Esophagus squamous epithelium (tissue), 5 donors: ENCODE measurements around the gene CSTPP1. TPM values are rescaled to one million over a fixed set of nuclear protein-coding genes. Genes with fewer than 3 reads are reported as not detected.
"Not testable (repeated sequence)": the region's sequence is repeated elsewhere in the genome, so short reads cannot be mapped to it uniquely, and the experiment has no call there.

ENCODE experiments used
- DNase-seq: peaks from one replicate; lab custom pipeline; 2025; lab: John Stamatoyannopoulos, UW
- H3K27ac ChIP-seq, 4 donors: fragments of 200-600 bp; sonication (generic); one replicate each; pipeline ENCODE4 v1.5.1; 2016 to 2019; ENCODE audit warnings: mild to moderate bottlenecking in 1 of 4
- H3K27me3 ChIP-seq, 4 donors: fragments of 200-600 bp; sonication (generic); 1 replicate in 3 of 4; 2 replicates in 1 of 4; pipeline versions ENCODE4 v1.5.1 to v1.6.0; 2017 to 2021; ENCODE audit warnings: antibody characterized with exemption in 1 of 4
- H3K36me3 ChIP-seq, 3 donors: fragments of 200-600 bp; sonication (generic); one replicate each; pipeline ENCODE4 v1.5.1; 2016 to 2019
- H3K4me1 ChIP-seq, 3 donors: fragments of 200-600 bp; sonication (generic); one replicate each; pipeline ENCODE4 v1.5.1; 2017 to 2019
- H3K4me3 ChIP-seq, 4 donors: fragments of 200-600 bp; sonication (generic); 1 replicate in 3 of 4; 2 replicates in 1 of 4; pipeline ENCODE4 v1.5.1; 2016 to 2019; ENCODE audit warnings: mild to moderate bottlenecking in 2 of 4, moderate library complexity in 1 of 4
- H3K9me3 ChIP-seq, 3 donors: fragments of 200-600 bp; sonication (generic); one replicate each; pipeline ENCODE4 v1.5.1; 2016 to 2019
- POLR2A ChIP-seq, 4 donors: fragments of 450-650 bp; IDR thresholded peaks; one replicate each; pipeline ENCODE4 v1.6.1; 2017; ENCODE audit warnings: antibody characterized with exemption in 4 of 4, mild to moderate bottlenecking in 4 of 4, moderate library complexity in 3 of 4
- WGBS, 2 donors: methylation state at CpG; one replicate each; pipeline ENCODE4 v1.1.5; 2018; 5-methylcytosine and 5-hydroxymethylcytosine counted together
- intact Hi-C: fragments of 100-400 bp; cut with DNase I; formaldehyde crosslinking; loops from one replicate; pipeline ENCODE4 v1.15.0; 2022
- total RNA-seq, 4 donors: library from RNA; depleted of rRNA; stranded (reverse); fragments of >200 nt; gene quantifications; one replicate each; pipeline ENCODE4 v1.1.0, GENCODE V29; 2016
- TF ChIP-seq, protein P1 (sequence below), 6 experiments: fragments of 450-650 bp in 4 of 6; fragments of 200-600 bp in 2 of 6; sonication (generic) in 2 of 6; IDR thresholded peaks; one replicate each; pipeline ENCODE4 v1.5.1; 2016 to 2019; ENCODE audit warnings: antibody characterized with exemption in 6 of 6, mild to moderate bottlenecking in 4 of 6, moderate library complexity in 4 of 6
- donor health status: DM: yes; HTN: yes; CAD: no.

Gene CSTPP1
- total RNA-seq, 4 donors from 2014 or later: 9.4 to 19.6 (median 16.4) TPM

DNA sequence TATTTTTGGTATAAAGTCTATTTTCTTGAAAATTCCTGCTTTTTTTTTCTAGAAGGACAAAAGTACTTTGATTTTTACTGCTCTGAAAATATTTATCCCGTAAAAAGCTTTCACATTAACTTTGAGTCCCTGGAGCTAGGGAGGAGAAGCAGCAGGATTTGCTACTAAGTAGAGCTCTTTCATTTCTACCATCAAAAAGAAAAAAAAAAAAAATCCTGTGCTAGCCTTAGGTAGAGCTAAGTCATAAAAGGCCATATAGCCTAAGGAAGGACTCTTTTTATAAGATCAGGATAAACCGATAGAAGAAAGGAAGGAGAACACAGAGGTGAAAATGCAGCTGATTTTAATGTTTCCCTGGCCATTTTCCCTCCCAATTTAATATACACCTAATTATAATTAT, 48.0 kb downstream of the CSTPP1 start:
- Histone ChIP-seq H3K27ac (no peak overlapping the region), H3K4me3 (no peak overlapping the region), H3K4me1 (peaks cover 0 to 9% (median 0%) of the 10 kb centered on the region in 3 donors), H3K9me3 (no peaks in the 10 kb centered on the region), H3K27me3 (no peaks in the 10 kb centered on the region), H3K36me3 (peaks cover 0 to 8% (median 0%) of the 10 kb centered on the region in 3 donors)
- intact Hi-C loops: no loop called here
- WGBS, 2 donors: 81 to 91% methylated on average over 2 of the region's 2 CpGs
- no peak for DNase-seq
- no peak for TF ChIP-seq POLR2A (IDR thresholded peaks at IDR 0.05)
- TF ChIP-seq, protein P1, sequence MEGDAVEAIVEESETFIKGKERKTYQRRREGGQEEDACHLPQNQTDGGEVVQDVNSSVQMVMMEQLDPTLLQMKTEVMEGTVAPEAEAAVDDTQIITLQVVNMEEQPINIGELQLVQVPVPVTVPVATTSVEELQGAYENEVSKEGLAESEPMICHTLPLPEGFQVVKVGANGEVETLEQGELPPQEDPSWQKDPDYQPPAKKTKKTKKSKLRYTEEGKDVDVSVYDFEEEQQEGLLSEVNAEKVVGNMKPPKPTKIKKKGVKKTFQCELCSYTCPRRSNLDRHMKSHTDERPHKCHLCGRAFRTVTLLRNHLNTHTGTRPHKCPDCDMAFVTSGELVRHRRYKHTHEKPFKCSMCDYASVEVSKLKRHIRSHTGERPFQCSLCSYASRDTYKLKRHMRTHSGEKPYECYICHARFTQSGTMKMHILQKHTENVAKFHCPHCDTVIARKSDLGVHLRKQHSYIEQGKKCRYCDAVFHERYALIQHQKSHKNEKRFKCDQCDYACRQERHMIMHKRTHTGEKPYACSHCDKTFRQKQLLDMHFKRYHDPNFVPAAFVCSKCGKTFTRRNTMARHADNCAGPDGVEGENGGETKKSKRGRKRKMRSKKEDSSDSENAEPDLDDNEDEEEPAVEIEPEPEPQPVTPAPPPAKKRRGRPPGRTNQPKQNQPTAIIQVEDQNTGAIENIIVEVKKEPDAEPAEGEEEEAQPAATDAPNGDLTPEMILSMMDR (IDR thresholded peaks at IDR 0.05): no peak

DNA sequence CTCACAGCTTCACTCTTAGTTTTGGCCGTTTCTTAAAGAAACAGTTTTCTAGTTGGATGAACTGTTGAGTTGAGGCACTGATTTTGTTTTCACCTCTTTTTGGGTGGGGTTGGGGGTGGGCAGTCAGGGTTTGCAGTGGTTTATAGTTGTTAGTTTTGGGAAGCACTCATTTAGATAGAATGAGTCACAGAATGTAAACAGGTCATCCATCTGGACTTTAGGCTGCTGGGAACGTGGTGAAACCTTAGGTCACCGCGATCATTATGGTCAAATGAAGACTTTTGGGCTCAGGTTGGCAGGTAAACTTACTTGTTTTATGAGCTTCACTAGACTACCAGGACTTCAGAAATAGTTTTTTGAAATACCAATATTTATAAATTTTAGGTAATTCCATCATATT, 48.4 kb downstream of the CSTPP1 start:
- Histone ChIP-seq H3K27me3 (no peaks in the 10 kb centered on the region), H3K9me3 (no peaks in the 10 kb centered on the region), H3K4me1 (peaks cover 0 to 9% (median 0%) of the 10 kb centered on the region in 3 donors), H3K36me3 (peaks cover 0 to 8% (median 0%) of the 10 kb centered on the region in 3 donors), H3K4me3 (no peak overlapping the region), H3K27ac (no peak overlapping the region)
- TF ChIP-seq, protein P1 (IDR thresholded peaks at IDR 0.05): no peak
- TF ChIP-seq POLR2A (IDR thresholded peaks at IDR 0.05): no peak
- intact Hi-C loops: no loop called here
- 76 to 88% methylated on average over 4 of the region's 4 CpGs for WGBS, 2 donors
- no peak for DNase-seq

- Histone ChIP-seq H3K27me3 (no peaks in the 10 kb centered on the region), H3K4me3 (no peak overlapping the region), H3K36me3 (peaks cover 0 to 8% (median 0%) of the 10 kb centered on the region in 3 donors), H3K4me1 (peaks cover 0 to 9% (median 0%) of the 10 kb centered on the region in 3 donors), H3K27ac (no peak overlapping the region), H3K9me3 (no peaks in the 10 kb centered on the region)
- TF ChIP-seq POLR2A (IDR thresholded peaks at IDR 0.05): no peak
- TF ChIP-seq, protein P1 (IDR thresholded peaks at IDR 0.05): peak in 2 of 6 experiments; percentile 15 to 38
- 34 to 61% methylated on average over 3 of the region's 3 CpGs for WGBS, 2 donors
- intact Hi-C loops: no loop called here
- DNase-seq: no peak
Observed at GRCh38 chr11:46987183-46987582, 50.6 kb downstream of the CSTPP1 start.

- H3K27ac ChIP-seq, H3K9me3 ChIP-seq, H3K36me3 ChIP-seq, DNase-seq, intact Hi-C loops, H3K4me1 ChIP-seq, H3K27me3 ChIP-seq, H3K4me3 ChIP-seq: not testable (repeated sequence)
- WGBS, 2 donors: 67 to 90% methylated on average over 1 of the region's 1 CpG
Observed at GRCh38 chr11:46989810-46990487, 53.4 kb downstream of the CSTPP1 start.

DNA sequence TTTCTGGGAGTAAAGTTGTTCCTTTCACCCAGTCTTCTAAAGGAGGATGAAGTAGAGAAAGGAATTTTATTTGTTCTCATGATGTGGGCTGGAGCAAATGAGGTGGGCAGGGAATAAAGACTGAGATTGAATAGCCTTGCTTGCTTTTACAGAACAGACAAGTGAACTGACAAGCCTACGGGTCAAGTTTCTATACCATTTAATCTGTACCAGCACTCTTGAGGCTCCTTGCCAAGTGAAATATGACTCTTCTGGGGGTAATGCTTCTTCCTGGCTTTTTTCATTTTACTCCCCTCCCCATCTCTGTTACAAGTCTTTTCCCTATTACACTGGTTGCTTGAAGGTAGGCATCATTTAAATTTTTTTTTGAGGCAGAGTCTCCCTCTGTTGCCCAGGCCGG, 54.8 kb downstream of the CSTPP1 start:
- 75 to 84% methylated on average over 2 of the region's 2 CpGs for WGBS, 2 donors
- intact Hi-C loops: no loop called here
- Histone ChIP-seq H3K9me3 (no peaks in the 10 kb centered on the region), H3K36me3 (peaks cover 0 to 8% (median 0%) of the 10 kb centered on the region in 3 donors), H3K4me1 (peaks cover 0 to 9% (median 0%) of the 10 kb centered on the region in 3 donors), H3K27ac (no peak overlapping the region), H3K27me3 (no peaks in the 10 kb centered on the region), H3K4me3 (no peak overlapping the region)
- TF ChIP-seq, protein P1 (IDR thresholded peaks at IDR 0.05): no peak
- TF ChIP-seq POLR2A (IDR thresholded peaks at IDR 0.05): no peak
- DNase-seq: no peak

DNA sequence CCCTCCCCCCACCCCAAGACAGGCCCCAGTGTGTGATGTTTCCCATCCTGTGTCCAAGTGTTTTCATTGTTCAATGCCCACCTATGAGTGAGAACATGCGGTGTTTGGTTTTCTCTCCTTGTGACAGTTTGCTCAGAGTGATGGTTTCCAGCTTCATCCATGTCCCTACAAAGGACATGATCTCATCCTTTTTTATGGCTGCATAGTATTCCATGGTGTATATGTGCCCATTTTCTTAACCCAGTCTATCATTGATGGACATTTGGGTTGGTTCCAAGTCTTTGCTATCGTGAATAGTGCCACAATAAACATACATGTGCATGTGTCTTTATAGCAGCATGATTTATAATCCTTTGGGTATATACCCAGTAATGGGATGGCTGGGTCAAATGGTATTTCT, 55.8 kb downstream of the CSTPP1 start:
- H3K27ac ChIP-seq, H3K36me3 ChIP-seq, H3K4me1 ChIP-seq, intact Hi-C loops, H3K9me3 ChIP-seq, DNase-seq, H3K4me3 ChIP-seq, H3K27me3 ChIP-seq: not testable (repeated sequence)
- 90 to 100% methylated on average over 1 to 2 of the region's 2 CpGs for WGBS, 2 donors

DNA sequence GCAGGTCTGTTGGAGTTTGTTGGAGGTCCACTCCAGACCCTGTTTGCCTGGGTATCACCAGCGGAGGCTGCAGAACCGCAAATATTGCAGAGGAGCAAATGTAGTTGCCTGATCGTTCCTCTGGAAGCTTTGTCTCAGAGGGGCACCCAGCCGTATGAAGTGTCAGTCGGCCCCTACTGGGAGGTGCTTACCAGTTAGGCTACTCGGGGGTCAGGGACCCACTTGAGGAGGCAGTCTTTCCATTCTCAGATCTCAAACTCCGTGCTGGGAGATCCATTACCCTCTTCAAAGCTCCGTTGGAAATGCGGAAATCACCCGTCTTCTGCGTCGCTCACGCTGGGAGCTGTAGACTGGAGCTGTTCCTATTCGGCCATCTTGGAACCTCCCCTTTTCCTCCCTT, 61.2 kb downstream of the CSTPP1 start:
- H3K4me3 ChIP-seq, H3K9me3 ChIP-seq, H3K36me3 ChIP-seq, H3K27ac ChIP-seq, H3K4me1 ChIP-seq, intact Hi-C loops, DNase-seq, H3K27me3 ChIP-seq: not testable (repeated sequence)
- WGBS, 2 donors: 92 to 97% methylated on average over 10 to 11 of the region's 14 CpGs
